GM21723 (cell line): ENCODE data around the gene B3GALT5.
"Not testable (repeated sequence)": the region's sequence is repeated elsewhere in the genome, so short reads cannot be mapped to it uniquely, and the experiment has no call there.

ENCODE experiments used
- ATAC-seq: cut with Tn5 transposase; IDR thresholded peaks from one replicate; pipeline ENCODE4 v1.9.1; 2021; ENCODE audit warnings: mild to moderate bottlenecking, moderate library complexity; ENCODE audit not compliant: unreplicated experiment

B3GALT5 gene, protein sequence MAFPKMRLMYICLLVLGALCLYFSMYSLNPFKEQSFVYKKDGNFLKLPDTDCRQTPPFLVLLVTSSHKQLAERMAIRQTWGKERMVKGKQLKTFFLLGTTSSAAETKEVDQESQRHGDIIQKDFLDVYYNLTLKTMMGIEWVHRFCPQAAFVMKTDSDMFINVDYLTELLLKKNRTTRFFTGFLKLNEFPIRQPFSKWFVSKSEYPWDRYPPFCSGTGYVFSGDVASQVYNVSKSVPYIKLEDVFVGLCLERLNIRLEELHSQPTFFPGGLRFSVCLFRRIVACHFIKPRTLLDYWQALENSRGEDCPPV

GRCh38 chr21:39612233-39613040 lies at the start of gene B3GALT5:
TSS of gene B3GALT5 (plus strand) at chr21:39612940. CDS start at chr21:39660560, 47,620 bp downstream.
- no peak for ATAC-seq

GRCh38 chr21:39564200-39564599 lies 48.5 kb upstream of the B3GALT5 start:
- ATAC-seq = no peak

DNA sequence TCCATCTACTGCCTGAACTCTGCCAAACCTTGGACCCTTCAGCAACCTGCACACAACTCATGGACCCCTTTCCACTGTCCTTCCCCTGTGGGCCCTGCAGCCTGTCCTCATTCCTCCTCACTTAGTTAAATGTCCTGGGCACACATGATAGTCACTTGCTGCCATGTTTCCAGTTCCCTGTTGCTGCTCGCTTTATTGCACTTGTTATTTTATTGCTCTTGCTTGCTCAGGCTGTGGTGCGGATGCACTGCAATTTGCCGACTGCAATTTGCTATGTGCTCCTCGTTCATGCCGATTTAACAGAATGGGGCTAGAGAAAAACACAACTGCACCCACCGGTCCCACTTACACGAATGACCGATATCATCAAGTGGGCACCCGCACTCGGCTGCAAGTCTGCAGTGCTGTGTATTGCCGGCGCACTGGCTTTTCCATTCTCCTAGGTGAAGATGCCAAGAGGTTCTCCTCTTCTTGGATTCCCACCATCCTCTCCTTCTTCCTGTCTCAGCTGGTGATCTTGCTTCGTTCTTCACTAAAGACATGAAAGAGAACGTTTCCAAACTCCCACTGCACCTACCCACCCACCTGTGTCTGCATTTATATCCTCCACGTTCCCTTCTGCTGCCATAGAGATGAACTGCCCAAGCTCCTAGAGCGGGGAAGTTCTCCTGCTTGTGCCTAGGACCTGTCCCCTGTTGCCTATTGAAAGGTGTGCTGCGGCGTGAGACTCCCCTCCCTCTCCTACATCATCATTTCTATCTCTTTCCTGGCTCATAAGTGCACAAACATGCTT lies 45.4 kb upstream of the B3GALT5 start:
- ATAC-seq = no peak

DNA sequence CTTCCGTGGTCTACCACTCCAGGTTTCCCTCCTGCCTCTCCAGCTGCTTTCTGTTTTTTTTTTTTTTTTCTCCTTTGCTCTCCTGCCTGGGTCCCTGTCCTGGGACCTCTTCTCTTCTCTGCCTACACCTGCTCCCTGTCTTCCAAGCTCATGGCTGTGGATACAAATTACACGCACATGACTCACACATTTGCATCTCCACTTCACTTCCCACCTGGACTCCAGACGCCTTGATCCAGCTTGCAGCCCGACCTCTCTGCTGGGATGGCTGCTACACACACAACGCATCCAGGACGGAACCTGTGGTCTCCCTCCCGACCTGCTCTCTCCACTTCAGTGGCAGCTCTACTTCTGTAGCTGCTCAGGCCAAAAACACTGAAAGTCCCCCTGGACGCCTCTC lies 44.4 kb upstream of the B3GALT5 start:
- no peak for ATAC-seq

- ATAC-seq = no peak
Observed at GRCh38 chr21:39575775-39576174, 37.0 kb upstream of the B3GALT5 start.

DNA sequence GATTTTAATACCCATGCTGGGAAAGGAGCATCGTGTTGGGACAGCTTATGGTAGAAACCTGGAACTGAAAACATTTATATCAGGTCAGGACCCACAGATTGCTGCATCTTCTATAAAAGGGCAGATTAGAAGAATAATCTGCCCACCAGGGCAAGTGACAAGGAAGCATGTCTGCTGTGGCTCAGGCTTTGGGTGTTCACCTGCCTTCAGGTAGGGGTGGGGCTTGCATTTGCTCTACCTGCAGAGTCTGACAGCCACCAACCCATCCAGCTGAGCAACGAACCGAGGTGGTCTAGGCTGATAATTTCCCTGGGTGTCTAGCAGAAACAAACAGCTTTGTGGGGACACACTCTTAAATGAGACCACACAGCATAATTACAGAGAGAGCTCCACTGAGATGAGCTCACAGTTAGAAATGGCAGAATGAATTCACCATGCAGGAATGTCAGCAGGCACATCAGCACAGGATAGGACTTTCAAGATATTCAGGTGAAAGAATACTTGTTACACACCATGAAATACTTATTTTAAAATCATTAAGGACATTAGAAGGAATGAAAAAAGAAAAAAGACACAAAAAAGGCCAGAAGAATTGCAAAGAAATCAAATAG lies 36.1 kb upstream of the B3GALT5 start:
- no peak for ATAC-seq

DNA sequence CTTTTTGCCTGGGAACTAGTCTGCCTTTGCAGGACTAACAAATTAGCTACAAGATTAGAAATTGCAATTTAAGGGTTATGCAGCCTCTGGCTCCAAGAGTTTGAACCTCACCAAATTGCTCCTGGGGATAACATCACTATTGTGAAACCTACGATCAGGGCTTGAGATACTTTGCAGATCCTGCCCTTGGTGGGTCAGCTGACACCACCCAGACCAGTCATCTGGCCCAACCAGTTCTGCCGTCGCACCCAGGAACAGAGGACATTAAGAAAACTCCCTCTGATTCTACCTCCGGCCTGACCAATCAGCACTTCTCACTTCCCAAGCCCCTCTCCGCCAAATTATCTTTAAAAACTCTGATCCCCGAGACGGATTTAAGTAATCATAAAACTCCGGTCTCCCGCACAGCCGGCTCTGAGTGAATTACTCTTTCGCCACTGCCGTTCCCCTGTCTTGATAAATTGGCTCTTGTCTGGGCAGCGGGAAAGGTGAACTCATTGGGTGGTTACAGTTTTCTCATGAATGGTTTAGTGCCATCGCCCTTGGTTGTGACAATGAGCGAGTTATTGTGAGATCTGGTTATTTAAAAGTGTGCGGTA lies 32.9 kb upstream of the B3GALT5 start:
- ATAC-seq = no peak

GRCh38 chr21:39580744-39581143 lies 32.0 kb upstream of the B3GALT5 start:
- ATAC-seq = no peak

GRCh38 chr21:39581414-39581813 lies 31.3 kb upstream of the B3GALT5 start:
- no peak for ATAC-seq

- ATAC-seq = no peak
Observed at GRCh38 chr21:39582749-39583148, 30.0 kb upstream of the B3GALT5 start.

GRCh38 chr21:39583586-39583985 lies 29.2 kb upstream of the B3GALT5 start:
- not testable (repeated sequence) for ATAC-seq

DNA sequence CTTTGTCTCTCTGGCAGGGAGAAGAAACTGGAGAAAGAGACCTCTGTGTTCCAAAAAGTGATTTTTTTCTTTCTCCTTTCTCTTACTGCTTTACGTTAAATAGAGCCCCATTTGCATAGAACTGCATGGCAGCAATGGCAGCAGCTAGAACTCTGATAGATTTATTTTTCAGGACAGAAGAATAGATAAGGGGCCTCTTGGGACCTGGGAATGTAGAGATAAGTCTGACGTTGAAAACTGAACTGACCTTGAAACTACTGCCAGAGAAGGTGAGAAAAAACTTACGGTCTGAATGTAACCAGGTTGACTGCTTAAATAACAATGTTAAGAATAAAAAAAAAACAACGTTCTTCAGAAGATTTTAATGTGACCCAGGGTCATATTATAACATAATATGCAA lies 25.4 kb upstream of the B3GALT5 start:
- no peak for ATAC-seq

- no peak for ATAC-seq
Observed at GRCh38 chr21:39588884-39589283, 23.9 kb upstream of the B3GALT5 start.

DNA sequence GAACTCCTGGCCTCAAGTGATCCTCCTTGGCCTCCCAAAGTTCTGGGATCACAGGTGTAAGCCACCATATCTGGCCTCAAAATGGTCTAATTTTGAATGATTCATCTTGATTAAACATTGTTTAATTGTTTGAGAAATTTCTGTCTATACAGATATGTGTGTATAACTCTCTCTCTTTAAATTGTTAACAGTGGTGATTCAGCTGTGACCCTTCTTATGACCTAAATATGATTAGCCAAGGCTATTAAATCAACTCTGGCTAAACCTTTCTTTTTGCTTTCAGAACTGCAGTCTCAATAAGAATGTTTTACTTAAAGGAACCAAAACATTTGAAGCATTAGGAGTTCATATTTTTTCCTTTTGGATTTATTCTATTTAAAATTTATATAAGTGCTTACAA lies 19.2 kb upstream of the B3GALT5 start:
- ATAC-seq = no peak

- no peak for ATAC-seq
Observed at GRCh38 chr21:39595465-39595864, 17.3 kb upstream of the B3GALT5 start.

DNA sequence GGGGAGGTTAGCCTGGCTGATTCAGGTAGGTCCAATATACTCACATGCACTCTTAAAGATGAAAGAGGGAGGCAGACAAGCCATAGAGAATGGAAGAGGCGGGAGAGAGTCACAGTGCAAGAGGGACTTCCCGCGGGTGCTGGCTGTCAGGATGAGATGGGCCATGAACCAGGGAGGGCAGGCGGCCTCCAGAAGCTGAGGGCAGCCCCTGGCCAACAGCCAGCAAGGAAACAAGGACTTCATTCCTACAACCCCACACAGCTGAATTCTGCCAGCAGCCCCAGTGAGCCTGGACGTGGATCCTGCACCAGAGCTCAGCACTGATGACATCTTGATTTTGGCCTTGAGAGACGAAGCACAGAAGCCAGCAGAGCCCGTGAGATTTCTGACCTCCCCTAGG lies 15.1 kb upstream of the B3GALT5 start:
- ATAC-seq = no peak

- ATAC-seq = no peak
Observed at GRCh38 chr21:39599191-39599970, 13.4 kb upstream of the B3GALT5 start.

GRCh38 chr21:39601187-39601928 lies 11.4 kb upstream of the B3GALT5 start:
- no peak for ATAC-seq

DNA sequence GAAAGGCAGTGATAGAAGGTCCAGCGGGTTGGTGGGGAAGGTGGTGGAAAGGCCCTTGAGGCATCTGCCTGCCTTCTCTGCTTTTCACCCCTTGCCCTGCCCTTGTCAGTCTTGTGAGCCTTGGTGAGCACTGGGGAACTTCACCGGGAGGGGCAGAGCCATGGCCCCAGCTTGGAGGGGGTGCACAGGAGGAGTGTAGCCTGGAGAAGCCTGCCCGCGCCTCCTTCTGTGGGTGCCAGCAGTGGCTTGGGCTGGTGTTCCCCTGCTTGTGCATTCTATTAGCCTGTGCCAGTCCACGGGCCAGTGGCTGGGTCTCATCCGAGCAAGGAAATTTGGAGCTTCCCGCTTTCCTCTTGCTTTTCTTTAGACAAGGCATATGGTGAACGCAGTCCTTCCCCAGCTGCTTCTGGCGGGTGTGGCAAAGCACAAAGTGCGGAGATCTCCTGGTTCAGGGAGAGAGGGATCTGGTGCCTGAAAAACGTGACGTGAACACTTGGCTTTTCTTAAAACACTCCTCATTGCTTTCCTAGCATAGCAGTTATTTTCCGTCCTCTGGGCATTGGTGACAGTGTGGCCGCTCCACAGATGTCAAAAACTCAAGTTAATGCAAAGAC lies 10.6 kb upstream of the B3GALT5 start:
- ATAC-seq = no peak
